Stomach (tissue), 9 donors: ENCODE measurements around the gene ADAM20. TPM values are rescaled to one million over a fixed set of nuclear protein-coding genes. Genes with fewer than 3 reads are reported as not detected.

Experiments
- DNase-seq, 2 donors: peaks; one replicate each; pipeline versions ENCODE4 v3.0.0 to v3.0.0-alpha.2; 2013 to 2019
- H3K27ac ChIP-seq, 5 donors: fragments of 200-600 bp in 4 of 5; sonication (generic) in 4 of 5; one replicate each; pipeline ENCODE4 v1.5.1; 2013 to 2019; ENCODE audit warnings: mild to moderate bottlenecking in 1 of 5, moderate library complexity in 1 of 5
- H3K27me3 ChIP-seq, 3 donors: fragments of 200-600 bp; sonication (generic); one replicate each; pipeline ENCODE4 v1.5.1; 2017 to 2019; ENCODE audit warnings: mixed run types in 1 of 3
- H3K36me3 ChIP-seq, 4 donors: fragments of 200-600 bp; sonication (generic); 1 replicate in 3 of 4; 2 replicates in 1 of 4; pipeline ENCODE4 v1.5.1; 2016 to 2019
- H3K4me1 ChIP-seq, 4 donors: fragments of 200-600 bp; sonication (generic); one replicate each; pipeline ENCODE4 v1.5.1; 2016 to 2019
- H3K4me3 ChIP-seq, 4 donors: fragments of 200-600 bp; sonication (generic) in 3 of 4; one replicate each; pipeline ENCODE4 v1.5.1; 2016 to 2019; ENCODE audit warnings: mild to moderate bottlenecking in 1 of 4
- H3K9me3 ChIP-seq, 4 donors: fragments of 200-600 bp; sonication (generic); one replicate each; pipeline ENCODE4 v1.5.1; 2016 to 2019
- EP300 ChIP-seq: sonication (generic); formaldehyde crosslinking; IDR thresholded peaks from one replicate; pipeline ENCODE4 v1.6.1; 2017; ENCODE audit warnings: antibody characterized with exemption
- POLR2A ChIP-seq, 4 donors: fragments of 450-650 bp; IDR thresholded peaks; one replicate each; pipeline ENCODE4 v1.6.1; 2016; ENCODE audit warnings: antibody characterized with exemption in 4 of 4, control low read depth in 2 of 4, mild to moderate bottlenecking in 1 of 4, moderate library complexity in 1 of 4
- POLR2AphosphoS5 ChIP-seq, 3 donors: sonication (generic); formaldehyde crosslinking; IDR thresholded peaks; one replicate each; pipeline ENCODE4 v1.6.1; 2016; ENCODE audit warnings: antibody characterized with exemption in 3 of 3
- WGBS, 5 donors: extraction: QIAGEN DNeasy Blood & Tissue Kit in 3 of 5; methylation state at CpG; one replicate each; pipeline versions ENCODE4 v1.1.5 to v1.1.7; 2013 to 2018; 5-methylcytosine and 5-hydroxymethylcytosine counted together
- intact Hi-C: fragments of 100-400 bp; cut with DNase I; formaldehyde crosslinking; loops from one replicate; pipeline ENCODE4 v1.15.1; 2023; ENCODE audit warnings: low total_unique reads
- polyA plus RNA-seq, 3 donors: library from polyadenylated mRNA; stranded (reverse); fragments of 200-250 nt; gene quantifications; one replicate each; pipeline ENCODE4 v1.2.3, GENCODE V29; 2013
- total RNA-seq, 5 donors: library from RNA; depleted of rRNA; stranded (reverse); fragments of >200 nt; gene quantifications; one replicate each; pipeline versions ENCODE4 v1.1.0 to v1.2.3, GENCODE V29; 2014 to 2016
- TF ChIP-seq, protein P1 (sequence below), 7 experiments: fragments of 450-650 bp in 4 of 7; fragments of 200-600 bp in 3 of 7; sonication (generic) in 3 of 7; IDR thresholded peaks; one replicate each; pipeline ENCODE4 v1.5.1; 2016 to 2019; ENCODE audit warnings: antibody characterized with exemption in 7 of 7, control low read depth in 2 of 7, mild to moderate bottlenecking in 1 of 7
- donor health status: healthy with polysubstance abuse.
- donor health status: Bipolar disorder and iron deficiency.
- donor health status: healthy.

The ADAM20 gene
- total and polyA plus RNA-seq, 8 donors: 0.10 to 7.6 (median 1.1) TPM; not detected in 4

DNA sequence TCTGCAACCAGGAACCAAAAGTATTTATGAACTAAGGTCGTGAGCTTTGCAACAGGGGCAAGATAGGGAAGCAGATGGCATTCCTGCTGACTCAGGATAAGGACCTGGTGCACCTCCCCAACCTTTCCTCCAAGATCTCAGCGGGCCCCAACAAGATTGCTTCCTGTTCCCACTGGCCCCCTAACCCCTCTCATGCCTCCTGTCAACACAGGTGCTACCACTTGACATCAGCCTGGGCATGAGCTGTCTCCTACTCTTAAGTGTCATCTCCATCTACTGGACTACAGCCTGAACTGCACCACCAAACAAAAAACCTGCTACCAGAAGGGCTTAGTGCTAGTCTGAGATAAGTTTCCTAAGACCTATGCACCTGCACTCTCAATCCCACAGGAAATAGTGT, 33.0 kb upstream of the ADAM20 start:
- Histone ChIP-seq H3K4me1 (no peaks in the 10 kb centered on the region), H3K36me3 (peaks cover 8 to 65% (median 54%) of the 10 kb centered on the region in 4 donors), H3K27ac (no peak overlapping the region), H3K4me3 (no peak overlapping the region), H3K9me3 (peaks cover 0 to 9% (median 0%) of the 10 kb centered on the region in 4 donors), H3K27me3 (no peaks in the 10 kb centered on the region)
- TF ChIP-seq POLR2AphosphoS5 (IDR thresholded peaks at IDR 0.05): no peak
- TF ChIP-seq, protein P1, sequence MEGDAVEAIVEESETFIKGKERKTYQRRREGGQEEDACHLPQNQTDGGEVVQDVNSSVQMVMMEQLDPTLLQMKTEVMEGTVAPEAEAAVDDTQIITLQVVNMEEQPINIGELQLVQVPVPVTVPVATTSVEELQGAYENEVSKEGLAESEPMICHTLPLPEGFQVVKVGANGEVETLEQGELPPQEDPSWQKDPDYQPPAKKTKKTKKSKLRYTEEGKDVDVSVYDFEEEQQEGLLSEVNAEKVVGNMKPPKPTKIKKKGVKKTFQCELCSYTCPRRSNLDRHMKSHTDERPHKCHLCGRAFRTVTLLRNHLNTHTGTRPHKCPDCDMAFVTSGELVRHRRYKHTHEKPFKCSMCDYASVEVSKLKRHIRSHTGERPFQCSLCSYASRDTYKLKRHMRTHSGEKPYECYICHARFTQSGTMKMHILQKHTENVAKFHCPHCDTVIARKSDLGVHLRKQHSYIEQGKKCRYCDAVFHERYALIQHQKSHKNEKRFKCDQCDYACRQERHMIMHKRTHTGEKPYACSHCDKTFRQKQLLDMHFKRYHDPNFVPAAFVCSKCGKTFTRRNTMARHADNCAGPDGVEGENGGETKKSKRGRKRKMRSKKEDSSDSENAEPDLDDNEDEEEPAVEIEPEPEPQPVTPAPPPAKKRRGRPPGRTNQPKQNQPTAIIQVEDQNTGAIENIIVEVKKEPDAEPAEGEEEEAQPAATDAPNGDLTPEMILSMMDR (IDR thresholded peaks at IDR 0.05): peak in 4 of 7 experiments; percentile 23 to 55 (median 33)
- TF ChIP-seq EP300: no peak
- DNase-seq: peak in 1 of 2 donors; percentile 34
- 53 to 67% (median 64%) methylated on average over 2 of the region's 2 CpGs for WGBS, 5 donors
- intact Hi-C loops: no loop called here

DNA sequence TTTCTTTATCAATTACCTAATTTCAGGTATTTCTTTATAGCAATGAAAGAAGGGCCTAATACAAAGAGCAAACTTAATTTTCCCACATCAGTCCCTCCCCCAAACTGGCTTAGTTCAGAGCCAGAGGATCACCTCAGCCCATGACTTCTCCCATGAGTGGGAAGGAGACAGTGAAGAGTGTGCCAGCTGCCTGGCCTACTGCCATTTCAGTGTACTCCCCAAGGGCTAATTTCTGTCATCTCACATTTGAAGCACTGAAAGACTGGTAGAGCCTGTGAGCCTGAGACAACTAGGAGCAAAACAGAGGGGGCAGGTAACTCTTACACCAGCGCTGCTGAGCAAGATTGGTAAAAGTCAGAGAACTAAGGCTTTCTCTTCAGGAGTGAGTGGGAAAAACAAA, 29.1 kb upstream of the ADAM20 start:
- H3K9me3 ChIP-seq: peaks cover 0 to 22% (median 4%) of the 10 kb centered on the region in 4 donors
- 42 to 100% (median 96%) methylated on average over 1 of the region's 1 CpG for WGBS, 5 donors

DNA sequence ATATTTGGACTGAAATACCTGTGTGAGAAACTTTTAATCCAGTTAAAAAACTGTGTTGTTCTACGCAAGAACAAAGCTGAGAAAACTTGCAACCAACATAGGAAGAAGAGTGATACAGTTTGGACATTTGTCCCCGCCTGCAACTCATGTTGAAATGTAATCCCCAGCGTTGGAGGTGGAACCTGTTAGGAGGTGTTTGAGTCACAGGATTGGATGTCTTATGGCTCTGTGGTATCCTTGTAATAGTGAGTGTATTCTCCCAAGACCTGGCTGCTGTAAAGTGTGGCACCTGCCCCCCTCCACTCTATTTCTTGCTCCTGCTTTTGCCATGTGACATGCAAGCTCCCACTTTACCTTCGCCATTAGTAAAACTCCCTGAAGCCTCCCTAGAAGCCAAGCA, 28.6 kb upstream of the ADAM20 start:
- Histone ChIP-seq H3K9me3 (peaks cover 0 to 22% (median 4%) of the 10 kb centered on the region in 4 donors), H3K27ac (no peak overlapping the region), H3K36me3 (peaks cover 16 to 75% (median 68%) of the 10 kb centered on the region in 4 donors), H3K27me3 (no peaks in the 10 kb centered on the region), H3K4me3 (no peak overlapping the region), H3K4me1 (no peaks in the 10 kb centered on the region)
- TF ChIP-seq POLR2A (IDR thresholded peaks at IDR 0.05): no peak
- TF ChIP-seq, protein P1 (IDR thresholded peaks at IDR 0.05): no peak
- no peak for DNase-seq
- 93 to 98% (median 96%) methylated on average over 4 of the region's 4 CpGs for WGBS, 5 donors
- intact Hi-C loops: no loop called here

More for the DNA sequence above, 29.1 kb upstream of the ADAM20 start:
- TF ChIP-seq EP300: no peak
- TF ChIP-seq POLR2AphosphoS5 (IDR thresholded peaks at IDR 0.05): no peak
- no peak for TF ChIP-seq POLR2A (IDR thresholded peaks at IDR 0.05)
- TF ChIP-seq, protein P1 (IDR thresholded peaks at IDR 0.05): no peak
- H3K27me3 ChIP-seq: no peaks in the 10 kb centered on the region
- DNase-seq: no peak
- intact Hi-C loops: no loop called here
- H3K36me3 ChIP-seq: peaks cover 16 to 73% (median 68%) of the 10 kb centered on the region in 4 donors
- H3K4me3 ChIP-seq: no peak overlapping the region
- no peak overlapping the region for H3K27ac ChIP-seq
- no peaks in the 10 kb centered on the region for H3K4me1 ChIP-seq

DNA sequence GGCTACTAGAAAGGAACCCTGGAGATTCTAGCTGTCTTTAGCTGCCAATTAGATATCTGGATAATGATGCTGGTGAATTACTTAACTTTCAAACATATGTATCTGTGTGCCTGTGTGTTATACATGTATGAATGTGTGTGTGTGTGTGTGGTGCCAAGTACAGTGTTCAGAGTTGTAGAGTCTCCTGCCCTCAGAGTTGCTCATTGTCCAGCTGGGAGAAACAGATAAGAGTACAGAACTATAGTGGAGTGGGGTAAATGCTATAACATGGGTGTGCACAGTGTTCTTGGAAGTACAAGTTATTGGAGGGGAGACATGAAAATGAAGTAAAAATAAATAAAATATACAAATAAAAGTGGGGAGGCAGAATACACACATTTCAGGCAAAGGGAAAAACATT, 23.6 kb upstream of the ADAM20 start:
- Histone ChIP-seq H3K4me1 (peaks cover 0 to 6% (median 3%) of the 10 kb centered on the region in 4 donors), H3K27ac (no peak overlapping the region), H3K4me3 (no peak overlapping the region), H3K9me3 (peaks cover 0 to 12% (median 4%) of the 10 kb centered on the region in 4 donors), H3K27me3 (no peaks in the 10 kb centered on the region), H3K36me3 (peaks cover 8 to 28% (median 24%) of the 10 kb centered on the region in 4 donors)
- intact Hi-C loops: no loop called here
- TF ChIP-seq POLR2AphosphoS5 (IDR thresholded peaks at IDR 0.05) (no peak), POLR2A (IDR thresholded peaks at IDR 0.05) (no peak), EP300 (no peak)
- TF ChIP-seq, protein P1 (IDR thresholded peaks at IDR 0.05): no peak
- no peak for DNase-seq
